ENCODE results near the gene SIRPB2. TPM values are rescaled to one million over a fixed set of nuclear protein-coding genes. Genes with fewer than 3 reads are reported as not detected.

Gene SIRPB2
- total RNA-seq, 1 donor from 2014 or later = not detected

GRCh38 chr20:1426231-1426849 lies 64.9 kb downstream of the SIRPB2 start:
- TF ChIP-seq CTCF (IDR thresholded peaks at IDR 0.05; ENCODE audit: insufficient read depth, low read length, poor library complexity, severe bottlenecking) = no peak
- H3K36me3 ChIP-seq (ENCODE audit: control insufficient read depth, insufficient read depth, low read length) = no peaks in the 10 kb centered on the region
- H3K27me3 ChIP-seq (ENCODE audit: control insufficient read depth, insufficient read depth, low read length) = no peaks in the 10 kb centered on the region
- no peak for DNase-seq (ENCODE audit: low read depth)
- H3K4me3 ChIP-seq (ENCODE audit: low read depth, low read length) = no peak overlapping the region

Other genes with a start within 250 kb of the SIRPB2 start
- 7.1 and 8.3 TPM in 2 replicates for gene SNPH, start 225.1 kb downstream of the SIRPB2 start, total RNA-seq
- 6.1 and 7.7 TPM in 2 replicates for gene SDCBP2, start 162.3 kb downstream of the SIRPB2 start, total RNA-seq
- 144 and 155 TPM in 2 replicates for gene FKBP1A, start 98.4 kb downstream of the SIRPB2 start, total RNA-seq
- 58.3 and 58.9 TPM in 2 replicates for gene NSFL1C, start 24.6 kb downstream of the SIRPB2 start, total RNA-seq
- gene SIRPD, start 66.3 kb upstream of the SIRPB2 start, total RNA-seq = not detected in 2 replicates
- gene SIRPB1, start 128.6 kb upstream of the SIRPB2 start, total RNA-seq = 1.4 and 5.5 TPM in 2 replicates
- not detected in 2 replicates for gene SIRPG, start 166.4 kb upstream of the SIRPB2 start, total RNA-seq